HG03439 (cell line): ENCODE results near the gene ZNF804A.

Experiments used
- ATAC-seq: cut with Tn5 transposase; IDR thresholded peaks from one replicate; pipeline ENCODE4 v1.9.1; 2021; ENCODE audit warnings: mild to moderate bottlenecking, moderate library complexity; ENCODE audit not compliant: unreplicated experiment

ZNF804A gene

DNA sequence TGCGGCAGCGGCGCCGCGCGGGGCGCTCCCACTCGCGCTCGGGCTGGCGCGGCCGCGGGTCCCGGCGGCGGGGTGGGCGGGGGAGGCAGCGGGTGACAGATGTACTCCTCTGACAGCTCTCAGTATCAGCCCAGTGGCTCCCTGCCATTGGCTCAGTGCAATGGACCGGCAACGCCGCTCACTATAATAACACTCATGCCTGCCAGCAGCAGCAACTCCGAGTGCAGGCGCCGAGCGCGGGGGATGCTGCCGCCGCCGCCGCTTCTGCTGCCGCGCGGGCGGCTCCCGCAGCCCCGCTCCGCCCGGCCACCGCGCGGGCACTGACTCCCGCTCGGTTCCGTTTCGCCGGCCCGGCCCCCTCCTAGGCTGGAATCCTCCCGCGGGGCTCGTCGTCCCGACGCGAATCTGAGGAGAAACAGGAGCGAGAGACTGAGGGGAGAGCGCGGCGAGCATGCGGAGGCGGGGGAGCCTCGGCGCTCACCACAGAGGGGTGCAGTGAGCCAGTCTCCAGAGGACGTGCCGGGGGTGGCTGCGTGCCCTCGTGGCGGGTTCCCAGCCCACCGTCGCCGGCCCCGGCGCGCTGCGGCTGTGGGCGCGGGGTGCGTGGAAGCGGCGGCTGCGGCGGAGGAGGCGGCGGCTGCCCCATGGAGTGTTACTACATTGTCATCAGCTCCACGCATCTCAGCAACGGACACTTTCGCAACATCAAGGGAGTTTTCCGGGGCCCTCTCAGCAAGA is at the start of gene ZNF804A:
Gene ZNF804A, plus strand, starts transcription at position 214 of the 738 bp plus-strand sequence. Its CDS starts 431 bp downstream, at position 645.
- ATAC-seq: peak; percentile 69

DNA sequence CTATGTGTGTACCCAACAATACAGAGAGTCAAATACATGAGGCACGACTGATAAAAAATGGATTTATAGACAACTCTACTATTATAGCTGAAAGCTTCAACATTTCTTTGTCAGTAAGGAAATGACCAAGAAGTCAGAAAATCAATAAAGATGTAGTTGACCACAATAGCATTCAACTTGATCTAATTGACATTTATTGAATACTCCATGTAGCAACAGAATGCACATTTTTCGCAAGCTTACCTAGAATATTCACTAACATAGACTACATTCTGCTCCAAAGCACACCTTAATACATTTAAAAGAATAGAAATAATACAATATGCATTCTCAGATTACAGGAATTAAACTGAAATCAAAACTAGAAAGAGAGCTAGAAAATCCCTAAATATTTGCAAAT is 49.2 kb upstream of the ZNF804A start:
- ATAC-seq: no peak

DNA sequence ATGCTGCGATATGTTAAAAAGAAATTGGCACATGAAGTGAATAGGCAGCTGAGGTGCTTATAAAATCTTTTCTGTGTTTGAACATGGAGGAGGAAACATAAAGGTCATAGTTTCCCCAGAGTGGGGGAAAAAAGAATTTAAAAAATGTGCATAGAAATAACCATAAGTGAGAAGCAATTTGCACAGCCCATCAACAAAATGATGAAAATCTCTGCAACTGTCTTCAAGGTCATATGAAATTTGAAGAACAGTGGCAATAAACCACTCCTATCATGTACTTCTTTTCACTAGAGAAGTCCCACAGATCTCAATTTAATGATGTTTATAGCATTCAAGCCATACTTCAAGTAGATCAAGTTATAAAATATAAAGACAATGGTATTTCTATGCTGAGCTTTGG is 46.7 kb upstream of the ZNF804A start:
- ATAC-seq: no peak

DNA sequence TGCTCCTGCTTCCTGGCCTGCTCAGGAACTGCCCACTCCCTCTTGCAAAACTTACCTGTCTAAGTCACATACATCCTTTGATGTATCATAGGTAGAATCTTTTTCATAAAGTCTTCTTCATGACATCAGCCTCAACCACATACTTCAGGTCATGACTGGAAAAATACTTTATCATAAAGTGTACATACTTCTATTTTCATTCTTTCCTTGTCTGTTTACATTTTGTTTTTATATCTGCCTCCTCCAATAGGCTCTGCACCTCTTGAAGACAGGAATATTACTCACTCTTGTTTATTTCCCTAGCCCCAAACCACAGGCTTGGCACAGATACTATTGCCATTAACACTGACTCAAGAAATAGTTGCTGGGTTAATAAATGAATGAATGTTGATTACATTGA is 43.6 kb upstream of the ZNF804A start:
- ATAC-seq: no peak

DNA sequence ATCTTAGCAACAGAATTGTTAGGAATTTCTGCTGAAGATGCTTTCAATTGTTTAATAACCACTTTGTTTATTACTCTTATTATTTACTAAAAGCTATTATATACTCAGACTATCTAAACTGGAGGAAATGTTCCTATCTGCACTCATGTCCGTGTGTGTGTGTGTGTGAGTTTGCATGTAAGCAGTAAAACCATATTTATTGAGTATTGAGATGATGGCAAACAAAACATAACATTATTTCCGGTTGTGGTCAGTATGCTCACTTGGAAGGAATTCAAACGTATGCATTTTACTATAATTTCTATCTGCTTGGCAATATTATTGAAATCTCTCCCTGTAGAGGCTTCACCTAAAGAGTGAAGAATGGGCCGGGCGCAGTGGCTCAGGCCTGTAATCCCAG is 43.0 kb upstream of the ZNF804A start:
- ATAC-seq: no peak

DNA sequence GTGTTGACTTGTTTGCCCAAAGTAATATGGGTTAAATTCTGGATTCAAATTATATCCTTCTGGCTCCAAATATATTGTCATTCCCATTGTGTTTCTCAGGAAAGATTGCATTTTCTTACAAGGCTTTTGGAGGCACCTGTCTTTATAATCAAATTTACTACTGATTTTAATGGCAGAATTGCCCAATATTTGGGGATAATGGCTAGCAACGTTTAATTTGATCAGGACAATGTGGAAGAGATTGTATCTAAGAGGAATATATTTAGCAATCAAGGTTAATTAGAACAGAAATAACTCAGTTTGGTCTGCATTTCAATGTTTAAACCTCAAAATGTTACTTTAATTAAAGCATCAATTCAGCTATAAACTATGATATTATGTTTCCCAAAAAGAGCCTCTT is 41.7 kb upstream of the ZNF804A start:
- no peak for ATAC-seq

DNA sequence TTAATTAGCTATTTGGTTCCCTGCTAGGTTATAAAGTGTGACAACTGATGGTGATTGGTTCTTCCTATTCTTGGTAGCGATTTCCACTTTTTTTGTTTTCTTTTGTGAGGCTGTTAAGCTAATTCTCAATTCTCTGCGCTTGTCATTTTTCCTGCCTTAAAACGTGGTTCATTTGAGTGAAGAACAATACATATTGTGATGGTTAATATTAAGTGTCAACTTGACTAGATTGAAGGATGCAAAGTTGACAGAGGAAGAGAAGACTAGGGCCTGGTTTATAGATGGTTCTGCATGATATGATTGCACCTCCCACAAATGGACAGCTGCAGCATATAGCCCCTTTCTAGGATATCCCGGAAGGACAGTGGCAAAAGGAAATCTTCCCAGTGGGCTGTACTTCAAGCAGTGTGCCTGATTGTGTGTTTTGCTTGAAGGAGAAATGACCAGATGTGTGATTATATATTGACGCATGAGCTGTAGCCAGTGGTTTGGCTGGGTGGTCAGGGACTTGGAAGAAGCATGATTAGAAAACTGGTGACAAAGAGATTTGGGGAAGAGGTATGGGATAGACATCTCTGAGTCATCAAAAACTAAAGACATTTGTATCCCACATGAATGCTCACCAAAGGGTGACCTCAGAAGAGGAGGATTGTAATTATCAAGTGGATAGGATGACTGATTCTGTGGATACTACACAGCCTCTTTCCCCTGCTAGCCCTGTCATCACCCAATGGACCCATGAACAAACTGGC is 39.4 kb upstream of the ZNF804A start:
- ATAC-seq: no peak

DNA sequence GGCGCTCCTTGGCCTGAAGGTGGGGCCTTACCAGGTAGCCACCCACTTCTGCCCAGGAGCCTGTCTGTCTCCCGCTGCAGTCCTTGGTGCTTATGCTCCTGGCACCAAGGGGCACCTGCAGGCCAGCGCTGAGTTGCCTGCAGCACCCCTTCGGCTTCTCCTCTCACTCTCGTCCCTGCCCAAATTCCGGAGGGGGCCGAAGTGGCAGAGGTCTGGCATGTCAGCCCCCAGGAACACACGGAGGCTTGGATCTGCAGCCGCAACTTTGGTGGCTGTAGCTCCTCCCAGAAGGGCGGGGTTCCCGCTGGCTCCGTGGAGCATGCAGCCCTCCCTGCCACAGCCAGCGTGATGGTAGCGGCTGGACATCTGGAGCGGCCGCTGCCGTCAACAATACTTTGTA is 37.7 kb upstream of the ZNF804A start:
- no peak for ATAC-seq

DNA sequence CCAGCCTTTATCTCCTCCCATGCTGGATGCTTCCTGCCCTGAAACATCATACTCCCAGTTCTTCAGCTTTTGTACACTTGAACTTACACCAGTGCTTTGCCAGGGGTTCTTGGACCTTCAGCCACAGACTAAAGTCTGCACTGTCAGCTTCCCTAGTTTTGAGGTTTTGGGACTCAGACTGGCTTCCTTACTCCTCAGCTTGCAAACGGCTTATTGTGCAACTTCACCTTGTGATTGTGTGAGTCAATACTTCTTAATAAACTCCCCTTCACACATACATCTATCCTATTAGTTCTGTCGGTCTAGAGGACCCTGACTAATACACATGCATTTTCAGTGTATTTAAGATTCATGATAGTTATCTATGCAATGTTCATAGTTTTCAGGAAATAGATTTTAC is 35.8 kb upstream of the ZNF804A start:
- ATAC-seq: no peak

DNA sequence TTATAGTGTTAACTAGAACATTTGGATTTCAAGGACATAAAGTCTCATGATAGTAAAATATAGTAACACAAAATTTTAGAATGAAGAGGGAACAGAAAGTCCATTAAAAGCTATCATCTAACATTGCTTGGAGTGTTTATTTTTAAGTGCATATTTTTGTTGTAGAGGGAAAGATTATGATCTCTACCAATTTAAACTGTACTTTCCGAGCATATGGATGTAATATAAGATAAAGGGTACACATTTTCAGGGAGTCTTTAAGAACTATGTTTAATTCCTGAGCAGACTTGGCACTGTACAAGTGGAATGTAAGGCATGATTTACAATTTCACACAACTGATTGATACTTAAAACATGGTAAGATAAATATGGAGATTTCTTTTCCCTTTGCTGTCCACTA is 34.2 kb upstream of the ZNF804A start:
- ATAC-seq: no peak

DNA sequence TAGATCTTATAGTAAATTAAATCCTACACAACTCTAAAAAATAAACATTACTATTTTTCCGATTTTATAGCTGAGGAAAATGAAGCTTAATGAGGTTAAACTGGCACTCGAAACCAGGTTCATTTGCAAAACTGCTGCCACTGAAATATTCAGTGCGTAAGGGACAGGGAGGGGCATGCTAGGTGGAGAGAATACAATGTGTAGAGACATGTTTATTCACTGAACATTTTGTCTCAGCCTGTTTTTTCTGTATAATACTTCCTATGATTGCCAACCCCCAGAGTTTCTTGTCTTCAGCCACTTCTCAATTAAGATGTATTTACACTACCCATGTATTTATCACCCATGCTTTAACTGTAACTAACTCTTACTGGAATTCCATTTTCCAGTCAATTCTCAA is 31.6 kb upstream of the ZNF804A start:
- no peak for ATAC-seq

DNA sequence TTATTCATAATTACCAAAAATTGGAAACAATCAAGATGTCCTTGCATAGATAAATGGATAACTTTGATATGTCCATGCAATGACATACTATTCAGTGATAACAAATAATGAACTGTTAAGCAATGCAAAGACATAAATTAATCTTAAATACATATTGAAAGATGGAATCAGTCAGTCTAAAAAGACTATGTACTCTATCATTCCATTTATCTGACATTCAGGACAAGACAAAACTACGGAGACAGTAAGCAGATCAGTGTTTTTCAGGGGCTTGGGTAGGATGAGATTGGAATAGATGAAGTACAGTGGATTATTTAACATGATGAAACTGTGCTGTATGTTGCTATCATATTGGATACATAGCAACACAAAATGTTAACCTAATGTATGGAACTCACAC is 21.3 kb upstream of the ZNF804A start:
- ATAC-seq: no peak

DNA sequence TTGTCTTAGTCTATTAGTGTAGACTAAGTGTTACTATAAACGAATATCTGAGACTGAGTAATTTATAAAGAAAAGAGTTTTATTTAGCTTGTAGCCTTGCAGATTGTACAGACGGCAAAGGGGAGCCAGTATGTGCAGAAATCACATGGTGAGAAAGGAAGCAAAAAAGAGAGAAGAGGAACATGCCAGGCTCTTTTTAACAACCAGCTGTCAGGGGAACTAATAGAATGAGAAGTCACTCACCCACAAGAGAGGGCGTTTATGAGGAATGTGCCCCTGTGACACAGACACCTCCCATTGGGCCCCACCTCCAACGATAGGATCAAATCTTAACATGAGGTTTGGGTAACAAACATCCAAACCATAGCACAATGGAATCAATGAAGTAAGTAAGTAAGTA is 20.6 kb upstream of the ZNF804A start:
- ATAC-seq: no peak

DNA sequence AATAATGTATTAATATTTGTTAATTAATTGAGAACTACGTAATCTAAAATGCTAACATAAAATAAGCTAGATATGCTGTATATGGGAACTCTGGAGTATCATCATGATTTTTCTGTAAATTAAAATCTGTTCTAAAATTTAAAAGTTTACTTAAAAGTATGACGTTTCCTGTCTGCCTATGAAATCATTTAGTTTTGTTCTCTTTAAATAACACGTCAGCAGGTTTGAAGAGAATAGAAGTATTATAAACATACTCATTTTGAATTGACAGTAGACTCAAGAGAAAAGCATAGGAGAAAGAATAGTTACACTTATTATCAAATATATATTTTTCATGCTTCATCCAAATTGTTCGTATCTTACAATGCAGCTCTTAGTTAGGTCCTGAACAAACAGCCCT is 19.1 kb upstream of the ZNF804A start:
- no peak for ATAC-seq

DNA sequence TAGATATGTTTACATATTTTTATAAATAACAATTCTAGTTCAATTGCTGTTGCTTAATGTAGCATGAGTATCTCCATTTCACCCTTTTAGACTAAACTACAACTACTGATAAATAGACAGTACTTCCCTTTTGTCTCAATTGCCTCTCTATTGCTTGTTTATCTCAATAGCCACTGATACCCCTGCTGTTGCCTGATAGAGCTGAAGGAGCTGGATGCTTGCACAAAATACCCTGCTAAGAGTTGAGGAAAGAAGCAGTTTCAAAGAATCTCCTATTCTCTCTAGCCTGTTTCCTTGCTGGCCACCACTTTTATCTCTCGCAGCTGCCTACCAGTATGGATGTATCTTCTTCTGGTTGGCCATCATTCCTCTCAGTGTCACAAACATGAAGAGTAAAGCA is 16.9 kb upstream of the ZNF804A start:
- ATAC-seq: no peak

DNA sequence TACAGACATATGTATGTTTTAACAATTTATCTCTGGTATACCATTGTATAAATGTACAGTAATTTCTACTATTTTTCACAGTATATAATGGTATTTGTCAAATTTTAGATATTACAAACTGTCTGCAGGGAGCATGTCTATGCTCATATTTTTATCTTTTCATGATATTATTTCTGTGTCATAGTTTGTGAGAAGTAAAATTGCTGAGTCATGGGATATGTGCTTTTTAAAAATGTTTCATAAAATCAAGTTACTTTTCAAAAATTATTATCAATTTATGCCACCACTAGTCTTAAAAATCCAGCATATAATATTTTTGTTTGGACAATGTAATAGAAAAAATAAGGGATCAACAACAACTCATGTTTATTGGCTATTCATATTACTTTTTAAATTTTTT is 9.1 kb upstream of the ZNF804A start:
- no peak for ATAC-seq

DNA sequence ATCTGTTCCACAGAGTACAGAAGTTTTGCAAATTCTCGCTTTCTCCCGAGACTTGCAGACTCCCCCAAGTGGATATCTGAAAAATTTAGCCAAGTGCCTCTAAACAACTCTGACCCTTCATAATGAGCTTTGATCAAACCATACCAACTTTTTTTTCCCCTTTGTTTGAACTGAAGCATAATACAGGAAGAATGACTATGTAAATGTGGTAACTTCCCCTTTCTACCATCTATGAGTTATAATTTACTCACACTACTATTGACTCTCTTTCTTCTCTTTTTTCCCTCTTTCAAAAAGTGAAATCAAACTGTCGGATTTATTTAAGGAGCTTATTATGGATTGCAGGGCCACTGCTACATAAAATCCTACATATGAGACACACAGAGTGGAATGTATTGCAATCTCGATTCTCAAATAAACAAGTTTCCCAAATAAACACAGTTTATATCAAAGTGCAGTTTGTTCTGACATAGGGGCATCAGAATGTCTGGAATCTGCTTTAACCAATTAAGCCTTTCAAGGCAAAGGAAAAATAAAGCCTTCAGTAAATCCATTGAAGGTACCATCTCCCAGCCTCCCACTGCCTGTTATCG is 1.4 kb upstream of the ZNF804A start:
- no peak for ATAC-seq

DNA sequence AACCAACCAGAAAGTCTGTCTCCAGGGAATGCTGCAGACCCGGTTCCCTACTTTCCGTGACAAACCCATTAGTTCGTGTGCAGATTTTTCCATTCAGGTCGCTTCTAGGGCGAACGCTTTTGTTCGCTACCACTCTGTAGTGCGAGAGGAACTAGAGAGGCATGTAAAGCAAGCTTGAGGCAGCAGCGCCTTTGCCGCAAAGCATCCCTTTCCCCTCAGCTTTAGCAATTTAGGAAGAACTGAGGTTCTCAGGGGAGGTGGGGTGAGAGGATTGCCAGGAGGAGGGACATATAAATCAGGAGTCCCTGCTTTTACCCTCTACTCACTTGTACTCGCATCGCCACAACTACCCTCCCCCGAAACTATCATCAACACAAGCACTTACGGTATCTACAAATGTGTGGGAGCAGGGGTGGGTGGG is 748 bp upstream of the ZNF804A start:
- ATAC-seq: no peak

DNA sequence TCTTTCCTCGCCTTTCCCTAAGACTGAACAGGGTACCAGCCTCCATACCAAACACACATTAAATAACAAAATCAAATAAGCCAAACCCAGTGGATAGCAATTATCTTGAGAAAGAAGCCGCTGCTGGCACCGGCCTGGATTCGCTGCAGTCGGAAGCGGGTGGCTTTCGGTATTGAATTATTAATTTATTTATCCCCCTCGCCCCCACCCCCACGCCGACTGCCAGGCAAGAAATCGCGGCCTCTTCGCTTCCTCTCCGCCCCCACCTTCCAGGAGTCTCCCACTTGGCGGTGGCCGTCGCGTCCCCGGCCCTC is 370 bp upstream of the ZNF804A start:
- no peak for ATAC-seq

DNA sequence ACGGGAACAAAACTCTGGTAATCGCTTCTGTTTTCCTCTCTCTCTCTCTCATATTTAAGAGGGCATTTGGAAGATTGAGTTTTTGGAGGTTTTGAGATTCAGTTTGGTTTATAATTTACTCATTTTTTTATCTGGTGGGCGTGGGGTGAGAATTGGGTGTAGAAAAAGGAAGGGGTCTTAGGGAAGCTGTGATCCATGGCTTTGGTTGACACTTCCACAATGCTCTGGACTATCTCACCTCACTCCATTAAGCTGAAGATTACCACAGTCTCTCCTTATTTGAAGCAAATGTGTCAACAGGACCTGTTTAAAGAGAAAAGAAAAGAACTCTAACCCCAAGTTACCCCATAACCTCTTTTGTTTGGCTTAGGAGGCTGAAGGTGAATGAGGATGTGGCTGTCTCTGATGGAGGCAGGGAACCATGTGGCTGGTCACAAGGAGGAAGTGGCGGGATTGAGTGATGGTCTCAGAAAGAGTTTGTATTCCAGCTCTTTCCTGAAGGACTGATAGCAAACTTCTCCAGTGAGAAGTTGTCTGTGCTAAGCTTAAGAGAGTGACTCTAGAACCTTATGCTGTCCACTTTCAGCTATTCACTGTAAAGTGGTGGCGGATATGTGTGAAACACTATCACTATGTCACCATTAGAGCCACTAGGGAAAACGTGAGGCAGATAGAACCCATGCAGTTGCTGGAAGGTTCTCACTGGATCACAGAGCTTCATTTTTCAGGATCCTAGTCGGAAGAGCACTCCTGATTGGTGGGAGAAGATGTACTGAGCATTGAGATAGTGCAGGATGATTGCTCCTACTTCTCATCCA is 934 bp downstream of the ZNF804A start:
- no peak for ATAC-seq

DNA sequence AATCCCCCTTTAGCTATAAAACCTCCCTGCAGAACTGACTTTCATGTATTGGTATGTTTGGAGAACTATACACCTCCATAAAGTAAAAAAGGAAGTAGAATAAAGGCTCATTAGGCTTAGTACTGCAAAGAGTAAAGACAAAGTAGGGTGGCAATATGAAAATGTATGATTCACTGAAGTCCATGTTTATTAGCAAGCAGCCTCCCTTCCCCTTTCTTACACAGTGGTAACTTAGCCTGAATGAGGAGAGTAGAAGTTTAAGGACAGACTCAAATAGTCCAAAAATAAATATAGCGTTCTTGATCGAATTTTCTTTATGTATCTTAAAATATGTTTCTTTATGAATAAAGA is 1.5 kb downstream of the ZNF804A start:
- no peak for ATAC-seq

DNA sequence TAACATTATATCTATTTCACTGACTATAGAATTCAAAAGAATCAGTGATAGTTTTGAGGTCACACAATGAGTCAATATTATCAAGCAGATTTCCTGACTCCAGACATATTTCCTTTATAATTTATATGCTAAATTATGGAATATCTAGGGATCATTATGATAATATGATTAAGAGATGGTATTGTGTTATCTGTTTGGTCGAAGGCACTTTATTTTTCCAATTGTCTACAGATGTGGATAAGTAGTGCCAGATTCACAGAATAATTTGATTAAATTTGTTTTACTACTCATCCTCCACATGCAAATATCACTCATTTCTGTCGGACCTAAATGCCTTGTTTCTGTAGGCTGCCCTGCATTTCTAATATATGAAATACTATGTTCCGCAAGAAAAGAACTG is 4.4 kb downstream of the ZNF804A start:
- ATAC-seq: no peak
